Ovary (tissue), 3 donors: ENCODE measurements around the gene DDIT4.

ENCODE experiments used
- CTCF ChIP-seq, 3 donors: fragments of 450-650 bp in 2 of 3; fragments of 200-600 bp in 1 of 3; IDR thresholded peaks; one replicate each; pipeline versions ENCODE4 v1.5.1 to v1.8.0; 2016 to 2022; ENCODE audit warnings: antibody characterized with exemption in 3 of 3, mild to moderate bottlenecking in 1 of 3
- POLR2A ChIP-seq: fragments of 450-650 bp; IDR thresholded peaks from one replicate; pipeline ENCODE4 v1.6.1; 2017; ENCODE audit warnings: antibody characterized with exemption, mild to moderate bottlenecking, moderate library complexity
- donor health status: DM: no; HTN: no; CAD: no.

GRCh38 chr10:72257051-72257892 lies 16.5 kb upstream of the DDIT4 start:
- TF ChIP-seq POLR2A = no peak
- no peak for TF ChIP-seq CTCF (IDR thresholded peaks at IDR 0.05)
